Stimulated activated CD8-positive, alpha-beta memory T cell treated with anti-CD3 and anti-CD28 coated beads, Interleukin-4, amount 100 ng/mL, for 24 hours (primary cell): ENCODE data around the gene SLIT1.
"Not testable (repeated sequence)": the region's sequence is repeated elsewhere in the genome, so short reads cannot be mapped to it uniquely, and the experiment has no call there.

Experiments
- DNase-seq: peaks from one replicate; pipeline ENCODE4 v3.0.0-alpha.2; 2020; ENCODE audit warnings: low read depth

SLIT1 gene

GRCh38 chr10:97107551-97107950 lies 78.2 kb downstream of the SLIT1 start:
- no peak for DNase-seq

GRCh38 chr10:97106207-97106606 lies 79.6 kb downstream of the SLIT1 start:
- no peak for DNase-seq

DNA sequence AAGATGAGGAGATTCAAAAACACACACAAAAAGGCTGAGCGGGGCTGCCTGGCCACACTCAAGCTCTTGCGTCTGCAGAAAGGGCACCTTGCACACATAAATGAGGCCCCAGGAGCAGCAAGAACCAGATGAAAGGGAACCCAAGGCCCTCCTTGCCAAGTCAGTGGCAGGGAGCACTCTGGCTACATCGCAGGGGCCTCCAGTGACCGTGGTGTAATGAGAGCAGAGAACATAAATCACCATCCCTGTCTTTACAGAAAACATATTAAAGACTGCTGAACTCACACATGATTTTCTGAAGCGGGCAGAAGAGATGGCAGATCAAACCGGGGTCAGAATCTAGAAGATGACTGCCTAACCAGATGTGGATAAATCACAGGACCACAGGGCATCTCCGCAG lies 80.5 kb downstream of the SLIT1 start:
- no peak for DNase-seq

DNA sequence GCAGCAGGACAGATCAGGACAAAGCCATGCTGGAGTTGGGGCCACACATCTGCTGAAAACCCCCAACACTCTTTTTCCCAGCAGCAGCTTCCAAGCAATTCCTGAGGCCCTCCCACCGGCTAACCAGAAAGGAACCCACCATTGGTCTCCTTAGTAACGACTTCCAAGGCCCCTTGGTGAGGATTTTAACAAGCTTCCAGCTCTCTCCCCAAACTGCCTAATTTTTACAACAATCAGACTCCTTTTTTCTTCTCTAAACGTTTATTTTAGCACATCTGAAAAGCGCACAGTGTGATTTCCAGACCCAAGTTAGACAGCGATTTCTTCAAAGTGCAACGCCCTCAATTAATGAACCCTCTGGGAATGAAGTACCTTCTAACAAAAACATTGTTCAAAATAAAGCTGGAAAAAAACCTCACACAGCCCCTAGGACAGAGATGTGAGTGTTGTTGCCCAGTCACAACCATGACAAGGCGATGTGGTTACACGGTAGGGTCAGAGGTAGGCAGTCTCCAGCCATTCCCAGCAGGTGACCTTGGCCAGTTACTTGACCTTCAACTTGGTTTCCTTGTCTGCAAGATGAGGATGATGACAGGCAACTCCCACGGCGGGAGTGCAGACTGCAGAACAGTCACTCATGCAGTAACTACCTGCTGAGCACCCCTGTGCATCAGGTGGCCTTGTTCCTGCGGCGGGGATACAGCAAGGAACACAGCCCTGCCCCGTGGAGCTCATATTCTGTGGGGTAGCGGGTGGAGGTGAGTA lies 82.3 kb downstream of the SLIT1 start:
- no peak for DNase-seq

- DNase-seq = no peak
These were observed 83.3 kb downstream of the SLIT1 start for GRCh38 chr10:97102441-97102840.

GRCh38 chr10:97101166-97101940 lies 84.4 kb downstream of the SLIT1 start:
- DNase-seq = no peak

DNA sequence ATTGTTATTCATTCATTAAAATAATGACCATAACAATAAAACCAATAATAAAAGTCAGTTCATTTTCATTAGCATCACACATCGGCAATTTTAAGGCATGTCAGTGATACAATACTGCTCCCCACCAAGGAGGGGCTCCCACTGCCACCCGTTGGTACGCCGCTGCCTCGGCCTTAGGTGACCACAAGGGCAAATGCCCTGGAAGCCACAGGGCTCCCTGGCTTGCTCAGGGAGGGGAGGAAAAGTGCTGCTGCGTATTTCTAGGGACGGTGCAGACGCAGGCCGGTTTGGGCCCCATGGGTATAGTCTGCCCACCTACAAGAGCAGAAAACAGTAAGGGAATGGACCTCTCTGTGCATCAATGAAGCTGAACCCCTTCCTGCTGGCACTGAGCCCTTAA lies 85.1 kb downstream of the SLIT1 start:
- DNase-seq = no peak

GRCh38 chr10:97099868-97100267 lies 85.9 kb downstream of the SLIT1 start:
- no peak for DNase-seq

- no peak for DNase-seq
These were observed 86.7 kb downstream of the SLIT1 start for GRCh38 chr10:97099089-97099488.

DNA sequence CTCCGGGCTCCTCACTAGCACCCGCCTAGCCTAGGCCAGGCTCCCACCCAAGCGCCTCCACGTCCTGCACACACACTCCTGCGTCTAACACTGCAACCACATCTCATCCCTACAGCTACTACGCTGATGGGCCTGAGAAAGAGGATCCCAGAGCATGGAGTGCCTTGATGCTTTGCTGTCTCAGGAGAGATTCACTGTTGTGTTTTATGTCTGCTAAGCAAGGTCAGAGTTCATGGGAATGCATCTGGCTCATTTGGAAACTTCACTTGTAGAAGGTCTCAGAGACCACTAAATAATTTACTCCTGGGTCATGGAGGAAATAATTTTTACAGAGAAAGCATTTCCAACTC lies 88.7 kb downstream of the SLIT1 start:
- no peak for DNase-seq

- peak; percentile 26 for DNase-seq
These were observed 89.3 kb downstream of the SLIT1 start for GRCh38 chr10:97096261-97097083.

GRCh38 chr10:97095701-97096260 lies 90.0 kb downstream of the SLIT1 start:
- no peak for DNase-seq

DNA sequence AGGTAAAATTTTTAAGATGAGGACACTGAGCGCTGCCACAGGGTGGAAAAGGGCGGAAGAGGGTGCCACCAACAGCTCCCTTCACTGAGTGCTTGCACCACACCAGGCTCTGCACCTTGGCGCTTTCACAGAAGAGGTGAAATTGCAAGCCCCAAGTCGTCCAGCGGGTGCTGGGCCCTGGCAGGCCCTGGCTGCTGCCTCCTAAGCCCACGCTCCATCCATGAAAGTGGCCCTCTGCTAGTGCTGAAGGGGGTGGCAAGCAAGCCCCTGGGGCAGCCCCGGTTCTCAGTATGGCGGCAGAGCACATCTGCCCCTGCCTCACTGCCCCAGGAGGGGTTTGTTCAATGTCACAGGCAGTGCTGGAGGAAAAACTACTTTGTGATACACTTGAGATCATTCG lies 95.1 kb downstream of the SLIT1 start:
- no peak for DNase-seq

- DNase-seq = no peak
These were observed 95.7 kb downstream of the SLIT1 start for GRCh38 chr10:97090035-97090434.

- DNase-seq = no peak
These were observed 96.4 kb downstream of the SLIT1 start for GRCh38 chr10:97089209-97089870.

DNA sequence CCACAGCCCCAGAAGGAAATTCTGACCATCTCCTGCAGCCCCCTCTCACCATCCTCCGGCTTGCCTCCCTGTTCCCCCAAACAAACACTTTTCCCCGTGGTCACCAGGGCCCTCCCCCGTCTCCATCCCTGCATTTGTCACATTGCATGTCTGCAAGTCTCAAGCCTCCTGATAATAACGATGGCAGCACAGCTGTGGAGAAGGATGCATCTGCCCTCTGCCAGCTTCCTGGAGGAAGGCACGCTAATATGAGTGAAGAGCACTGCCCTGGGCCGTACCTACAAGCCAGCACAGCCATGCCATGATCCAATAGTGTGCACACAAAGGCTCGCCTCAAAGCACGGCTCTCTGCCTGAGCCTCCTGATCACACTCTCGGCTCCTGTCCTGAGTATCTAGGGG lies 98.5 kb downstream of the SLIT1 start:
- no peak for DNase-seq

DNA sequence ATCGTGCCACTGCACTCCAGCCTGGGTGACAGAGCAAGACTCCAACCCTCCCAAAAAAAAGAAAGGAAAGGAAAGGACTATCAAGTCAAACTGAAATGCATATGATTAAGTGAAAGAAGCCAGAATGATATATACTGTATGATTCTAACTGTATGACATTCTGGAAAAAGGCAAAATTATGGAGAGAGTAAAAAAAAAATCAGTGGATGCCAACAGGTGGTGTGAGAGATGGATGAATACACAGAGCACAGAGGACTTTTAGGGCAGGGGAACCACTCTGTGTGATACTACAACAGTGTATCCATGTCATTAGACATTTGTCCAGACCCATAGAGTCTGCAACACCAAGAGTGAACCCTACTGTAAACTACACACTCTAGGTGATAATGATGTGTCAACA lies 99.2 kb downstream of the SLIT1 start:
- DNase-seq = no peak

DNA sequence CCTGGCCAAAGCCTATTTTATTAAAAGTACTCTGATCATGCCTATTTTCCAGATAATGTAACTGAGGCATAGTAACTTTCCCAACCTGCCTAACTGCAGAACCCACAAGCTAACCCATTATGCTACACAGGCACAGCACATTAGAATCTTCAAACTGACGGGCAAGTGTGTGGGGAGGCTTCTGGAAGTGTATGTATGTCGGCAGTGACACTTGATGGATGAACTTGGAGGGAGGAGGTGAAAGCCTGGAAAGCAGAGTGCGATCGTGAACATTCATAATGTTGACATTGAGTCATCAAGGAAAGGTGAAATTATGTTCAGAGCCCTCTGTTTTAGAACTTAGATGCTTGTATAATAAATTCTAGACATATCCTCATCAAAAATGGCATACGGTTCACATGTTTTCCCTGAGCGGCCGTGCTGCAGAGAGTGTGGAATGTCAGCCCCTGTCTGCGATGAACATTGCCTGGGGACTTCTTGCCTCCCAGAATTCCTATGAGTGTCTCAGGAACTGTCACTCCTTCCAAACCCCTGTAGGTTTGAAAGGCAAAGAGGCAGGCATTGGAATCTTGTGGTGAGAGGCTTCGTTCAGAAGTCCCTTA lies 102.4 kb downstream of the SLIT1 start:
- no peak for DNase-seq

GRCh38 chr10:97082575-97082974 lies 103.2 kb downstream of the SLIT1 start:
- DNase-seq = not testable (repeated sequence)

DNA sequence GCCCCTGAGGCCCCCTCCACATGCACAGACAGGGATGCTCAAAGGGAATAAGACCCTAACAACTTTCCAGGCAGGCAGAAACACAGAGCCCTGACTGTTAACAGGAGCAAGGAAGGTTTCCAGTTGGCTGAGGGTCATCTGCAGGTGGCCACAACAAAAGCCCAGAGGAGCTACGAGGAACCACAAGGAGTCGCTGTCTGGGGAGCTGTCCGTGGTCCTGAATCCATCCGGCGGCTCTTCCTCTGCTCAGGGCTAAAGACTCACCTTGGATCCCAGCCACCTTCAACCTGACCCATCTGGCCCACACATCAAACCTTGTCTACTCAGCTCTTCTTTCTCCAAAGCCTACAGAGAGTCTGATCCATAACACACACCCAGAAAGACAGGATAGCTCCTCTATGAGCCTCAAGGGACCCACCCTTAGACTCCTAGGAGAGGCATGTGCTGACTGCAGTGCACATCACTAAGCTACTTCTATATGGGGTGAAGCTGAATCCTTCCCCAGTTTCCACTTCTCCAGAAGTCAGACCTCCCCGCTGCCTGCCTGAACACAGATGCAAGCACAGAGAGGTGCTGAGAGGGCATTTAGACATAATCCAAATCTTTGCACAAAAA lies 104.0 kb downstream of the SLIT1 start:
- DNase-seq = peak; percentile 30
